Measurements from ENCODE around the gene HS3ST1. TPM values are rescaled to one million over a fixed set of nuclear protein-coding genes. Genes with fewer than 3 reads are reported as not detected.

HS3ST1 gene
- polyA plus RNA-seq, 3 donors = 0.01 to 0.02 TPM; not detected in 1

- H3K27ac ChIP-seq (ENCODE audit: low read depth in 1 of 2, low read length in 2 of 2) = no peak overlapping the region
- no peaks in the 10 kb centered on the region for H4K20me1 ChIP-seq (ENCODE audit: insufficient read depth, low read length)
- no peak for TF ChIP-seq CTCF (IDR thresholded peaks at IDR 0.05)
- no peak overlapping the region for H3K27ac Mint-ChIP-seq
- no peak overlapping the region for H3K4me3 Mint-ChIP-seq
- H3K9me3 Mint-ChIP-seq = no peaks in the 10 kb centered on the region
- H3K4me2 ChIP-seq (replicated peaks; ENCODE audit: extremely low read depth, low read length, poor library complexity, severe bottlenecking) = no peak overlapping the region
- no peak overlapping the region for H2AFZ ChIP-seq (ENCODE audit: insufficient read depth, low read depth, low read length, poor library complexity, severe bottlenecking)
- peaks cover 5% of the 10 kb centered on the region in 2 donors for H3K27me3 ChIP-seq (ENCODE audit: control insufficient read depth in 2 of 2, insufficient read depth in 2 of 2, low read length in 2 of 2)
- H3K36me3 ChIP-seq (replicated peaks in 1 of 2; ENCODE audit: control insufficient read depth in 1 of 2, insufficient read depth in 2 of 2, low read length in 2 of 2) = no peaks in the 10 kb centered on the region
- no peaks in the 10 kb centered on the region for H3K79me2 ChIP-seq (ENCODE audit: insufficient read depth, low read length)
- peaks cover 12% of the 10 kb centered on the region for H3K4me1 Mint-ChIP-seq
- no peak overlapping the region for H3K4me3 ChIP-seq (replicated peaks in 1 of 3; ENCODE audit: low read depth in 2 of 3, low read length in 3 of 3)
- peaks cover 3 to 13% (median 5%) of the 10 kb centered on the region in 3 donors for H3K27me3 Mint-ChIP-seq (ENCODE audit: low read depth in 3 of 3)
- H3K4me1 ChIP-seq (ENCODE audit: control insufficient read depth in 1 of 2, insufficient read depth in 2 of 2, low read length in 2 of 2) = peaks cover 14 to 15% of the 10 kb centered on the region in 2 donors
- no peaks in the 10 kb centered on the region for H3K36me3 Mint-ChIP-seq
- no peaks in the 10 kb centered on the region for H3K9me3 ChIP-seq (replicated peaks in 1 of 2; ENCODE audit: control insufficient read depth in 1 of 2, insufficient read depth in 1 of 2, low read length in 2 of 2)
- intact Hi-C loops (cut with micrococcal nuclease) = loop anchor here in 1 of 2 donors (10.0 kb wide), 1 partner anchor 69 kb away; no protein-coding TSS in a partner anchor
- WGBS (ENCODE audit: insufficient coverage) = no CpG with 5 or more reads among the region's 2 CpGs
- no peak overlapping the region for H3K9ac ChIP-seq (ENCODE audit: insufficient read depth, low read length, poor library complexity, severe bottlenecking)
- no peak for DNase-seq
These were observed 7.4 kb upstream of the HS3ST1 start for GRCh38 chr4:11436084-11436483.

GRCh38 chr4:11435557-11435956, 6.9 kb upstream of the HS3ST1 start:
- H3K4me1 Mint-ChIP-seq = peaks cover 9% of the 10 kb centered on the region
- no peak for TF ChIP-seq CTCF (IDR thresholded peaks at IDR 0.05)
- no peak overlapping the region for H3K4me3 Mint-ChIP-seq
- H3K27me3 Mint-ChIP-seq (ENCODE audit: low read depth in 3 of 3) = peaks cover 3 to 18% (median 5%) of the 10 kb centered on the region in 3 donors
- peak overlapping the region in 1 of 7 donors; percentile 8 for H3K27ac Mint-ChIP-seq
- Histone ChIP-seq H3K79me2 (ENCODE audit: insufficient read depth, low read length) (no peaks in the 10 kb centered on the region), H3K4me1 (ENCODE audit: control insufficient read depth in 1 of 2, insufficient read depth in 2 of 2, low read length in 2 of 2) (peaks cover 9 to 11% of the 10 kb centered on the region in 2 donors), H3K27ac (ENCODE audit: low read depth in 1 of 2, low read length in 2 of 2) (no peak overlapping the region), H4K20me1 (ENCODE audit: insufficient read depth, low read length) (no peaks in the 10 kb centered on the region), H3K36me3 (replicated peaks in 1 of 2; ENCODE audit: control insufficient read depth in 1 of 2, insufficient read depth in 2 of 2, low read length in 2 of 2) (no peaks in the 10 kb centered on the region), H3K27me3 (ENCODE audit: control insufficient read depth in 2 of 2, insufficient read depth in 2 of 2, low read length in 2 of 2) (peaks cover 9 to 10% of the 10 kb centered on the region in 2 donors), H3K4me2 (replicated peaks; ENCODE audit: extremely low read depth, low read length, poor library complexity, severe bottlenecking) (no peak overlapping the region), H3K9ac (ENCODE audit: insufficient read depth, low read length, poor library complexity, severe bottlenecking) (no peak overlapping the region), H2AFZ (ENCODE audit: insufficient read depth, low read depth, low read length, poor library complexity, severe bottlenecking) (no peak overlapping the region), H3K4me3 (replicated peaks in 1 of 3; ENCODE audit: low read depth in 2 of 3, low read length in 3 of 3) (no peak overlapping the region), H3K9me3 (replicated peaks in 1 of 2; ENCODE audit: control insufficient read depth in 1 of 2, insufficient read depth in 1 of 2, low read length in 2 of 2) (no peaks in the 10 kb centered on the region)
- no peaks in the 10 kb centered on the region for H3K36me3 Mint-ChIP-seq
- WGBS (ENCODE audit: insufficient coverage) = no CpG with 5 or more reads among the region's 1 CpG
- intact Hi-C loops (cut with micrococcal nuclease) = loop anchor here in 1 of 2 donors (10.0 kb wide), 1 partner anchor 69 kb away; no protein-coding TSS in a partner anchor
- DNase-seq = no peak
- no peaks in the 10 kb centered on the region for H3K9me3 Mint-ChIP-seq

All from CD14-positive monocyte (primary cell).